Fibroblast of the aortic adventitia (primary cell): ENCODE data around the gene ARL4A. TPM values are rescaled to one million over a fixed set of nuclear protein-coding genes. Genes with fewer than 3 reads are reported as not detected.
A peak's percentile ranks its signal among the peaks of the same experiment; 100 is the strongest.

Experiments used
- DNase-seq: peaks from one replicate; pipeline ENCODE4 v3.0.0-alpha.2; 2010; ENCODE audit warnings: low read depth
- H3K4me3 ChIP-seq: 2 replicates; pipeline ENCODE4 v1.5.1; 2011; ENCODE audit warnings: low read depth, mild to moderate bottlenecking, control low read depth, low read length, moderate library complexity
- total RNA-seq: library from RNA; depleted of rRNA; stranded (reverse); fragments of >200 nt; gene quantifications from 2 replicates; pipeline ENCODE4 v1.2.3, GENCODE V29; 2012; ENCODE audit warnings: low replicate concordance
- TF ChIP-seq, protein P1 (sequence below): IDR thresholded peaks from 2 replicates; pipeline ENCODE4 v1.5.1; 2011; ENCODE audit warnings: mild to moderate bottlenecking, low read length, control low read depth, inconsistent platforms; ENCODE audit not compliant: insufficient read depth

ARL4A gene
- total RNA-seq, 1 donor = 25.8 TPM

DNA sequence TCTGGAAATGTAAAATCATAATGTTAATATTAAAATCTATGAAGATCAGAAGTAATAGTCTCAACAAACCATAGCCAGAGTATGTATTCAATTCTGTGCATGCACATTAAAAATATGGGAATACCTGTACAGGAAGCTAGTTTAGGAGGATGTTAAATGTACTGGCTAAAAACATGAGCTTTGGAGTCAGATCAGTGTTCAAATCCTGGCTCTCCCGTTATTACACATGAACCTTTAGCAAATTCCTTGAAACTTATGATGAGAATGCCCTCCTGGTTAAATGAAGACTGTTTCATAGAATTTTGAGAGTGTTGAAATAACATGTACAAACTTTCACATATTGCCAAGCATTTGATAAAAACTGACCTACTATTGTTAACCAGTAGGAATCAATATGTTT lies 4.6 kb downstream of the ARL4A start:
- DNase-seq = no peak
- TF ChIP-seq, protein P1, sequence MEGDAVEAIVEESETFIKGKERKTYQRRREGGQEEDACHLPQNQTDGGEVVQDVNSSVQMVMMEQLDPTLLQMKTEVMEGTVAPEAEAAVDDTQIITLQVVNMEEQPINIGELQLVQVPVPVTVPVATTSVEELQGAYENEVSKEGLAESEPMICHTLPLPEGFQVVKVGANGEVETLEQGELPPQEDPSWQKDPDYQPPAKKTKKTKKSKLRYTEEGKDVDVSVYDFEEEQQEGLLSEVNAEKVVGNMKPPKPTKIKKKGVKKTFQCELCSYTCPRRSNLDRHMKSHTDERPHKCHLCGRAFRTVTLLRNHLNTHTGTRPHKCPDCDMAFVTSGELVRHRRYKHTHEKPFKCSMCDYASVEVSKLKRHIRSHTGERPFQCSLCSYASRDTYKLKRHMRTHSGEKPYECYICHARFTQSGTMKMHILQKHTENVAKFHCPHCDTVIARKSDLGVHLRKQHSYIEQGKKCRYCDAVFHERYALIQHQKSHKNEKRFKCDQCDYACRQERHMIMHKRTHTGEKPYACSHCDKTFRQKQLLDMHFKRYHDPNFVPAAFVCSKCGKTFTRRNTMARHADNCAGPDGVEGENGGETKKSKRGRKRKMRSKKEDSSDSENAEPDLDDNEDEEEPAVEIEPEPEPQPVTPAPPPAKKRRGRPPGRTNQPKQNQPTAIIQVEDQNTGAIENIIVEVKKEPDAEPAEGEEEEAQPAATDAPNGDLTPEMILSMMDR = no peak
- H3K4me3 ChIP-seq = no peak overlapping the region

DNA sequence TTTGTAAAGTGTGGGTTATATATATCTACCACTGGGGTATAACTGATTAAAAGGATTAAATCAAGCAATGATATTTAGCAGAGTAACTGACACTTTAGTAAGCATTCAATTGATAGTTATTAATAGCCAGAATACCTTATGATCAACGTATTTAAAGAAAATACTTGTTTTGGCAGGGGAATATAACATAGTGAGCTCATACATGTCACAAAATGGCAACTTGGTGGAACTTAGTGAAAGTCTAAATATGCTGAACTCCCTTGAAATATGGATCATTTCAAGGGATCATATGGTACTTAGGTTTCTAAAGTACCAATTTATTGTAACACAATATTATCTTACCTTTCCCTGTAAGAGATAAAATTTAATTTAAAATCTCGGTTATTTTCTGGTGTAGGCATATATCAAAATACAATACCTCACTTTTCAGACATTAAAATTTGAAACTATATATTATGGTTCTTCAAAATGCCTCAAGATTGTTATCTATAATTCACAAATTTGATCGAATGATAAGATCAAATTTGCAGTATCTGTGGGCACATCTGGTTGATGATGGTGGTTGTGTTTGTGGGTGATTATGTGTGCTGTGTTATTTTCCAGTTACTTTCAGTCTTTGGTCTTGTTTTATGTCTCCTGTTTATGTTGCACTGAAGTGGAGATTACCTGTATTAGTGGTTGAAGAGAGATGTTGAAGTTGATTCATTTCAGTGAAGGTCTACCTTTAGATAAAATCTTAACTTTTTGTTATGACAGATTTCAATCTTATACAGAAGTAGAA lies 5.2 kb downstream of the ARL4A start:
- no peak overlapping the region for H3K4me3 ChIP-seq
- no peak for DNase-seq
- TF ChIP-seq, protein P1 = no peak

DNA sequence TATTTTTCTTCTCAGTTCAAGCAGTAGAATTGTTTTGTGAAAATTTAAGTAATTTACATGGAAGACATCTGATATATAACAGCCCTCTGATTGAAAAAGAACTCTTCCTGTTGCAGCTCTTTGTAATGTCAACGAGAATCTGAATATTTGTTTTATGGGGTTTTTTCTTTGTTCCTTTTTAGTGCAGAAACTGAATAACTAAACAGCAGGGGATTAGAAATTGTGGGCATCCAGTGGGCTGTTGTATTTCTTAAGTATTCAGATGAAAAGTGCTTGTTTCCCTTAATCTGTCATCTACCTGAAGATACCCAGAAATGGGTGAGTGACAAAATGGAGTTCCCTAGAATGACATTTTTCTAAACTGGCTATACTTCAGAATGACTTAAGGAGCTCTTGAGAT lies 7.4 kb downstream of the ARL4A start:
- no peak for DNase-seq
- TF ChIP-seq, protein P1 = no peak
- no peak overlapping the region for H3K4me3 ChIP-seq

DNA sequence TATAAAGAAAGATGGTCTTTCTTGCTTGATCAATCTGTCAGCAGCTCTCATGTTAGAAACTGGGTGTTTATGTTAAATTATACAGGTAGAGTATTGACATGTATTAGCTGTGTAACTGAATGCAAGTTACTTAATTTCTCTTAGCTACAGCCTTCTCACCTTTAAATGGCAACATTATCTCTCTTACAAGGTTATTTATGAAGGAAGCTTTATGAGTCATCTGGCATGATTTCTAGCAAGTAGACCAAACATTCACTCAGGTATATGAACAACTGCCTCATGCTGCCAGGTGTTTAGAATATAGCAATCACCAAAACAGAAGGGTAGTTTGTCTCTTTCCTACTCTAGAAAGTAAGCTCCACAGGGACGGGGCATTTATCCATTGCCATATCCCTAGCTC lies 8.5 kb downstream of the ARL4A start:
- TF ChIP-seq, protein P1 = no peak
- DNase-seq = no peak
- no peak overlapping the region for H3K4me3 ChIP-seq

DNA sequence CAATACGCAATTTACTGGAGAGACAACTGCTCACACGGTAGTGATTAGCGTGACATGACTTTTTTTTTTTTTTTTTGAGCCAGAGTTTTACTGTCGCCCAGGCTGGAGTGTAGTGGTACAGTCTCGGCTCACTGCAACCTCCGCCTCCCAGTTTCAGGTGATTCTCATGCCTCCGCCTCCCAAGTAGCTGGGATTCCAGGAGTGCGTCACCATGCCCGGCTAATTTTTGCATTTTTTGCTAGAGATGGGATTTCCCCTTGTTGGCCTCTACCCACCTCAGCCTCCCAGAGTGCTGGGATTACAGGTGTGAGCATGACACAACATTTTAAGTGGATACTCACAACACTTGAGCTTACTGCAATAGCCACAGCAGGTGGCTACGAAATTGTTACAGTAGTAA lies 11.9 kb downstream of the ARL4A start:
- TF ChIP-seq, protein P1 = no peak
- no peak for DNase-seq
- H3K4me3 ChIP-seq = no peak overlapping the region

DNA sequence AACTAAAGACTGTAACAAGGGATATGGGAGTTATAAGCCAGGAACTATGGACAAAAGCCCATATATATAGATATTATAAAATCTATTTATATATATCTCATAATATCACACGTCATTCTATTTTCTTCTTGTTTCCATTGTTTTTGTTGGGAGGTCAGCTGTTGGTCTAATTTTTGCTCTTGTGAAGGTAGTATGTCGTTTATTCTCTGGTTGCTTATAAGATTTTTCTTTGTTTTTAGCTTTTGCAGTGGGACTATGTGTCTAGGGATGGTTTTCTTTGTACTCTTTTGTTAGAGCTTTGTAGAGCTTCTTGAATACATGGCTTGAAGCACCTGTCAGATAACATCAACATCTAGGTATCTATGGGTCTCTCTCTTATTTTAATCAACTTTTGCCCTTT lies 14.0 kb downstream of the ARL4A start:
- no peak overlapping the region for H3K4me3 ChIP-seq
- DNase-seq = no peak
- TF ChIP-seq, protein P1 = no peak

DNA sequence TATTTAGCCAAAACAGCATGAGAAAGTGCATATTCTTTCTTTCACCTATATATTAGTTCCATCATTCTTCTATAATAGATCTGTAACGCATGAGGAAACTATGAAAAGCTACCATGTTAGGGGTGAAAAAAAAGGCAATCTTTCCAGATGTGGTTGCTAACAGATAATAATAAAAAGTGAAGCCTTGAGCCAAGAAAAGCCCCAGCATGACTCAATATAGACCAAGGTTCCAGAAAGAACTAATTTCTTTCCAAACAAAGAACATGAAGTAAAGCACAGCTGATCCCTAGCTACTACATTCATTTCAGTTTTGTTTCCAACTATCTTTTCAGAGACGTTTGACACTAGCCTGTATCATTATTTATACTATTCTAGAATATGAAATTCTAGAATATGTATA lies 16.4 kb downstream of the ARL4A start:
- TF ChIP-seq, protein P1 = no peak
- no peak overlapping the region for H3K4me3 ChIP-seq
- DNase-seq = peak; percentile 81
